NCI-H460 (cell line): ENCODE results near the gene ALOX12. TPM values are rescaled to one million over a fixed set of nuclear protein-coding genes. Genes with fewer than 3 reads are reported as not detected.

Source experiments
- DNase-seq: peaks from one replicate; pipeline ENCODE4 v3.0.0-alpha.2; 2016; ENCODE audit warnings: low read depth; ENCODE audit errors: extremely low read depth
- total RNA-seq: library from RNA; depleted of rRNA; stranded (reverse); fragments of >200 nt; shearing (Covaris generic); gene quantifications from 2 replicates; pipeline ENCODE4 v1.2.3, GENCODE V29; 2014

The ALOX12 gene
- total RNA-seq, 1 experiment from 2014 or later, result not detected

DNA sequence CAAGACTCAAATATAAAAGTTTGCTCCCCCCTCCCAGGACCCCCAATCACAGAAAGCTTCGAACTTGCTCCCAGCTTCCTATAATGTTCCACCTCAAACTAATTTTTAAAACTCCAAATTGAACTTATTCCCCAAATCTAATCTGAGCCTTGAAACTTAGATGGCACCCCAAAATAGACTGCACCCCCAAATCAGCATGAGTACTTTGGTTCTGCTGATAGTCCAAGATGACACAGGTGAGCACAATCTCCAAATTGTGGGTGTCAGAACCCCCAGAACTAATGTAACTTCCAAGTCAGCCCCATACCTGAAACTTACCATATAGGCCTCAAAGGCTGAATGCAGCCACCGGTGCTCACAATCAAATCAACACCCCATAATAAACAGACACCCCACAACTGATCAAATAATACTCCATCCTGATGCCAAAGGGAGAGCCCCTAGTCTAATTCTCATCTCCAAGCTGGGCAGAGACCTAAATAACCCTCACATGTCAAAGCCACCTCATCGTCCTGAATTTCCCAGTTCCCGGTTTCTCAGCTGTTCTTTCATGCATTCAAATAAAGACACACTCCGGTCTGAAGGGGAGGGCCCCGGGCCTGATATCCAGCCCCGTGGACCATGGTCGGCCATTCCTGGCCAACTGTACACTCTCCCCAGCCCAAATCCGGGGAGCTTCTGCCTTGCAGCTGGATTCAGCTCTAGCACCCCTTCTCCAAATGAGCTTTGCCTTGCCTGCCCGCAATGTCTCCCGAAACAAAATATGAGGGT lies 25.2 kb downstream of the ALOX12 start:
- no peak for DNase-seq

DNA sequence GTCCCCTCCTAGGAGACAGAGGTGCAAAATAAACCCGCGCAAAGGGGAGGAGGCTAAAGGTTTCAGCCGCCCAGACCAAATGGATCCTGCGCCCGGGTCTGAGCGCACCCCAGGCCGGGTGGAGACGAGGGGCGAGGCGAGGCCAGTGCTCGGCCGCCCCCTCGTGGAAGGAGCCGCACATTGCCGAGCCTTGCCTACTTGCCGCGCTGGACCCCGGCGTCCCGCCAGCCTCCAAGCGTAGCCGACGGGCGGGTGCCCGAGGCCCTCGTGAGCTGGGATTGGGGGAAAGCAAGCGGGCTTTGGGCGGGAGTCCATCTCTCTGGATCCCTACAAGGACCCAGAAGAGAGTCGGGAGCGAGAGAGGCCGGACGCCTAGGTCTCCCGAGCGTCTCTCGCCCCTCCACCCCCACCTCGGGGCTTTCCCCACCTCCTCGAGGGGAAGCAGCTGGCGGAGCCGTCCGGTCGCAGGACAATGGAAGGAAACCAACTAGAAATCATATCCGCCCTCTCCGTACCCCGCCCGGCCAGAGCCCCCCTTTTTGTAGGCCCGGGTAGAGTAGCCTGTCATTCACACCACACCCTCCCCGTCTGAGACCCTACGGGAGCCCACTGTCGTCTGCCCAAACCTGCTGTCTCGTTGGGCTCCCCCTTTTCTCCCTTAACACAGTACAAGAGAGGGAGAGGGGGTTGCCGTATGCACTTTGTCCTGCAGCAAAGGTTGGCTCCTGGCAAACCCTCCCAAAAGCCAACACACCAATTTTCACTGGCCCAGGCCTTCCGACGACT lies 26.3 kb downstream of the ALOX12 start:
- peak; percentile 68 for DNase-seq

DNA sequence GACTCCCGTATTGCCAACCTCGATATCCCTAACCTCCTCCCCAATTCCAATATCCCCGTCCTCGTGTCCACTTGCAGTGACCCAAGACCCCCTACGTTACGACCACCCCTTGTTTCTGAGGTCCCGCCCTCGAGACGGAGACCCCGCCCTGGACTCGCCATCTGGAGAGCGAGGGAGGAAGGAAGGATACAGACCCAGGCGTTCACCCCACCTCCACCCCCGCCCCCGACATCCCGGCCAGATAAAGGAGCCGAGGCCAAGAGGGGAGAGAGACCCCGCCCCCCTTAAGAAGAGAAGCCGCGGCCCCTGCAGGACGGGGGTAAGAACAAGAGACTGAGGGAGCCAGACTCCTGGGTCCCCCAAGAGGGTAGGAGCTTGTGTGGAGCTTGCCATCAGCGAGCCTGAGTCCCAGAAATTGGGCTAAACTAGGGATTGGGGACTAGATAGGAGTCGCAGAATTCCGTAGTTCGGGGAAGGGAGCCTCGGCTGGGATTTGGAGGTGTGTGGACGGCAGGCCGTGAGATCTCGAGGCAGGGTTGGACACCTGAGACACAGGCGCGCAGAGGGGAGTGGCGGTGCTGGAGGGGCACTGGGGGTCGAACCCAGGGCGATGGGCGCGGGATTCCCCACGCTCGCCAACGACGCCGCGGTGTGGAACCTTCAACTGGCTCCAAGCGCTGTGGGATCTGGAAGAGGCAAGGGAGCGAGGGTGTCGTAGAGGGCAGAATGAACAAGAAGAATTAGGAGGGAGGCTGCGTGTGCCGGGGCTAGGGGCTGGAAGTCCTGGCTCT lies 27.1 kb downstream of the ALOX12 start, which contains the start of gene BCL6B:
Gene BCL6B, plus strand, starts transcription at position 270 of the 791 bp plus-strand sequence. CDS start 622 bp downstream, outside the sequence.
- no peak for DNase-seq

DNA sequence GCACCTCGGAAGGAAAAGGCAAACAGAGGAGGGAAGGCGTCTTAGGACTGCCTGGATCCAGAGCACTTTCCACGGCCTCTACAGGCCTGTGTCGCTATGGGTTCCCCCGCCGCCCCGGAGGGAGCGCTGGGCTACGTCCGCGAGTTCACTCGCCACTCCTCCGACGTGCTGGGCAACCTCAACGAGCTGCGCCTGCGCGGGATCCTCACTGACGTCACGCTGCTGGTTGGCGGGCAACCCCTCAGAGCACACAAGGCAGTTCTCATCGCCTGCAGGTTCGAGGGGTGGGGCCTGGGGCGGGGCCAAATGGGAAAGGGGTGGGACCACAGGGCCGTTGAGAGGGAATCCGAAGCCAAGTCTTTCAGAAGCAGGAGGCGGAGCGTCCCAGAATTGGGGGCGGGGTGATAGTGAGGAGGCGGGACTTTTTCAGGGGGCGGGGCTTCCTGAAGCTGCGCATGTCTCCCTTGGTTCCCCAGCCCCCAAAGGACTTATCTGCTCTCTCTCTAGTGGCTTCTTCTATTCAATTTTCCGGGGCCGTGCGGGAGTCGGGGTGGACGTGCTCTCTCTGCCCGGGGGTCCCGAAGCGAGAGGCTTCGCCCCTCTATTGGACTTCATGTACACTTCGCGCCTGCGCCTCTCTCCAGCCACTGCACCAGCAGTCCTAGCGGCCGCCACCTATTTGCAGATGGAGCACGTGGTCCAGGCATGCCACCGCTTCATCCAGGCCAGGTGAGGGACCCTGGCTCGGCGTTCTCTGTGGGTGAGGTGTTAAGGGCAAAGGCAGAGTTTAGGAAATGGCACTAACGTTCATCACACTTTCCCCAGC lies 27.9 kb downstream of the ALOX12 start:
- DNase-seq, result peak; percentile 91

DNA sequence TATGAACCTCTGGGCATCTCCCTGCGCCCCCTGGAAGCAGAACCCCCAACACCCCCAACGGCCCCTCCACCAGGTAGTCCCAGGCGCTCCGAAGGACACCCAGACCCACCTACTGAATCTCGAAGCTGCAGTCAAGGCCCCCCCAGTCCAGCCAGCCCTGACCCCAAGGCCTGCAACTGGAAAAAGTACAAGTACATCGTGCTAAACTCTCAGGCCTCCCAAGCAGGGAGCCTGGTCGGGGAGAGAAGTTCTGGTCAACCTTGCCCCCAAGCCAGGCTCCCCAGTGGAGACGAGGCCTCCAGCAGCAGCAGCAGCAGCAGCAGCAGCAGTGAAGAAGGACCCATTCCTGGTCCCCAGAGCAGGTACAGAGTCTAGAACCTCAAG lies 28.5 kb downstream of the ALOX12 start:
- DNase-seq, result no peak

DNA sequence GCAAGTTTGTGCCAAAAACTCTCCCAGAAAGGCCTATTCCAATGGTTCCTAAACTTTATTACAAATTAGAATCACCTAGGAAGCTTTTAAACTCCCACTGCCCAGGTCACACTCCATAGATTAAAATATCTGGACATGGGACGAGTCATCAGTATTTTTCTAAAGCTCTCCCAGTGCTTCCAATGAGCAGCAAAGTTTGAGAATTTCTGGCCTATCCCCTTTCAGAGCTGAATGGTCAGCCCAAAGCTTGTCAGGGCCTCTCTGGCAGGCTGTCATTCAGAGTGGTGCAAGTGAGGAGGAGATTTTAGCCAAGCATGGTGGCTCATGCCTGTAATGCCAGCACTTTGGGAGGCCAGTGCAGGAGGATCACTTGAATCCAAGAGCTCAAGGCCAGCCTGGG lies 29.4 kb downstream of the ALOX12 start:
- no peak for DNase-seq

DNA sequence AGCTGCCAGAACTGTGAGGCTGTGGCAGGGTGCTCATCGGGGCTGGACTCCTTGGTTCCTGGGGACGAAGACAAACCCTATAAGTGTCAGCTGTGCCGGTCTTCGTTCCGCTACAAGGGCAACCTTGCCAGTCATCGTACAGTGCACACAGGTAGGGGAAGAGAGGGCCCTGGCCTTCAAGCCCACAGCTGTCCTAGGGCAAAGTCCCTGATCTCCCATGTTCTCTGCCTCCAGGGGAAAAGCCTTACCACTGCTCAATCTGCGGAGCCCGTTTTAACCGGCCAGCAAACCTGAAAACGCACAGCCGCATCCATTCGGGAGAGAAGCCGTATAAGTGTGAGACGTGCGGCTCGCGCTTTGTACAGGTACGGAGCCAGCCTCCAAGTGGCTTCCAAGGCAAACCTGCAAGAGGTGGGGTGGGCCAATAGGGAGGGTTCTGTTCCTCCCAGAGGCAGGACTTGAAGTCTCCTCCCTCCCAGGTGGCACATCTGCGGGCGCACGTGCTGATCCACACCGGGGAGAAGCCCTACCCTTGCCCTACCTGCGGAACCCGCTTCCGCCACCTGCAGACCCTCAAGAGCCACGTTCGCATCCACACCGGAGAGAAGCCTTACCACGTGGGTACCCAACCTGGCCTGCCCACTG lies 30.7 kb downstream of the ALOX12 start:
- no peak for DNase-seq

DNA sequence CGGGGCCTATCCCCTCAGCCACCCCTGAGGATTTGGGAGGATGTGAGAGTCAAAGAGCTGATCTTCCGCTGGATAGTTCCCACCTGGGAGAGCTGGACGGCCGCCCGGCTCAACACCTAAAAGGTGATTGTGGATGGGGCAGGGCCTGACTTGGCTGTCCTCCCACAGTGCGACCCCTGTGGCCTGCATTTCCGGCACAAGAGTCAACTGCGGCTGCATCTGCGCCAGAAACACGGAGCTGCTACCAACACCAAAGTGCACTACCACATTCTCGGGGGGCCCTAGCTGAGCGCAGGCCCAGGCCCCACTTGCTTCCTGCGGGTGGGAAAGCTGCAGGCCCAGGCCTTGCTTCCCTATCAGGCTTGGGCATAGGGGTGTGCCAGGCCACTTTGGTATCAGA lies 31.5 kb downstream of the ALOX12 start:
- no peak for DNase-seq

DNA sequence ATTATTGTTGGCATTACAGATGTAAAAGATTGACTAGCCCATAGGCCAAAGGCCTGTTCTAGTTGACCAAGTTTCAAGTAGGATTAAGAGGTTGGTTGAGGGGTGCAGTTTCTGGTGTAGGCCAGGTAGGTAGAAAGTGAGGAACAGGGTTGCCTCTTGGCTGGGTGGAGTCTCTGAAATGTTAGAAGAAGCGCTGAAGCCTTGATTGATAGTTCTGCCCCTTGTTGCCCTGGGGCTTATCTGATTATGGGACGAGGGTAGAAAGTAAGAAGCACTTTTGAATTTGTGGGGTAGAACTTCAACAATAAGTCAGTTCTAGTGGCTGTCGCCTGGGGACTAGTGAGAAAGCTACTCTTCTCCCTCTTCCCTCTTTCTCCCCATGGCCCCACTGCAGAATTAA lies 33.2 kb downstream of the ALOX12 start:
- DNase-seq, result no peak

DNA sequence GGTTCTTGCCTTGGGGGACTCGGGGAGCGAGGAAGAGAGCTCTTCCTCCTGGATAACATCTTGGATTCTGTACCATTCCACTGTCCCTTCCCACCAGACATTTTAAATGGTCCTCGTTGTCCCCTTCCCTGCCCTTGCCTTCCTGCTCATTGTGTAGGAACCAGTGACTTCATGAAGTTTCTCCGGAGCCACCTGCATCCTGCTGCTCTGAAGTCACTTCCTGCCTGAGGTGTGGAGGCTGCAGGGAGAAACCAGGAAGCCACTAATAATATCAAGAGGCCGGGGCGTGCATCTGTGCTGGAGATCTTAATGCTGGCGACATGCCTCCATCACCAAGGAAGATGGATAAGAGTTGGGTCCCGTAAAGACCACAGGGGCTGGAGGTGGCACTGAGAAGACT lies 33.8 kb downstream of the ALOX12 start:
- no peak for DNase-seq

DNA sequence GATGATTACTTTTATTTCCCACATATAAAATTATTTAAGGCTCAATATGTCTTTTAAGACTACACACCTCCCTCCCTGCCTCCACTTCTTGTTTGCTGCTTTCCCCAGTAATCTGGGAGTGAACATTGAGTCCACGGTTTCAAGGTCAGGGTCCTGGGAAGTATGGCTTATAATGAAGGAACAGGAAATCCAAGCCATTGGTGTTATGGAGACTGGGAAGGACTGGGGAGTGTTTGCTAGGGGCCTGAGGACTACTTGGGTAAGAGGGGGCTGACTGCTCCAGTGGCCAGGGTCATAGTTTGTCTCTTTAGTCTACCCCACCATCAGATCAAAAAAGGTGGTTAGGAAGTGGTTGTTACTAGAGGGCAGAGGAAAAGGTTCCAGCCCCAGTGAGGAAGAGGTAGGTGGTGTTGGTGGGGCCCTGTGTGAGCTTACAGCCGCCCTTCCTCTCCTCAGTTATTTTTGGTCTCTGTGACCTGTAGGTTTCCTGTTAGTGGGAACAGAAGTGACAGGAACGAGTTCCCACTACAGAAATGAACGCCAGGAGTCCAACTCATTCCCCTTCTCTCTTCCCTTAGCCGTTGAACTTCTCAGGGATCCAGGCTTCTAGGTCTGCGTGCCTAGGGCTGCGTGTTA lies 39.2 kb downstream of the ALOX12 start:
- no peak for DNase-seq

DNA sequence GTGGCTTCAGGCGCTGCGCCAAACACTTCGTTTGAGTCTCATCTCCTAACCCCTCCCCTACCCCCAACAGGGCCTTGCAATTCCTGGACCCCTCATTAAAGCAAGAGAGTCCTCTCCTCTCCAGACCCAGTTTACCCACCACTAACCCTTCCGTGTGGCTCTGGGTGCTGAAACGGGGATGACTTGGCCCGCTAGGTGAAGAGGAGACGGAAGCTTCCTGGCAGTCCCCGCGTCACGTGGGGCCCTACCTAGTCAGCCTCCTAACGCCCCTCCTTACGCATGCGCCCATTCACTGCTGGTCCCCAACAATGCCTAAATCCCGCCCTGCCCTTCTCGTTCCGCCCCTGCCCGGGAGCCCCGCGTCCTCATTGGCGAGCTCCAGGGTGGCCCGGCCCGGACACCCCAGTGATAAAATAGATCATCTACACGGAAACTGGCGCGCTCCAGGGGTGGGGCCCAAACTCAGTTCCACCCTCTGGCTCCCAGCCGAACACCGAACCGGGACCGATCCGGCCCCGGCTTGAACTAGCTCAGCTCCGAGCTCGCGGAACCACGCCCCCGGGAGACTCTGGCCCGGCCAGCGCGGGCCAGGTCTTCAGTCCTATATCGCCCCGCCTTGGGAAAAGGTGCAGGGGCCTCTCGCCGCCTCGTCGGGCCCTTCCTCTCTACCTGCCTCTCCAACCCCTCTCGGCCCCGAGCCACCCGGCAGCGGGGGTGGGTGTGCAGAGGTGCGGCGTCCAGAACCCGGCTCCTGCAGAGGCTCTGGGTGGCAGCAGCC lies 39.9 kb downstream of the ALOX12 start, which contains the start of gene SLC16A13:
Gene SLC16A13, plus strand, starts transcription at position 425 of the 778 bp plus-strand sequence. CDS start 368 bp downstream, outside the sequence.
- DNase-seq, result peak; percentile 97

DNA sequence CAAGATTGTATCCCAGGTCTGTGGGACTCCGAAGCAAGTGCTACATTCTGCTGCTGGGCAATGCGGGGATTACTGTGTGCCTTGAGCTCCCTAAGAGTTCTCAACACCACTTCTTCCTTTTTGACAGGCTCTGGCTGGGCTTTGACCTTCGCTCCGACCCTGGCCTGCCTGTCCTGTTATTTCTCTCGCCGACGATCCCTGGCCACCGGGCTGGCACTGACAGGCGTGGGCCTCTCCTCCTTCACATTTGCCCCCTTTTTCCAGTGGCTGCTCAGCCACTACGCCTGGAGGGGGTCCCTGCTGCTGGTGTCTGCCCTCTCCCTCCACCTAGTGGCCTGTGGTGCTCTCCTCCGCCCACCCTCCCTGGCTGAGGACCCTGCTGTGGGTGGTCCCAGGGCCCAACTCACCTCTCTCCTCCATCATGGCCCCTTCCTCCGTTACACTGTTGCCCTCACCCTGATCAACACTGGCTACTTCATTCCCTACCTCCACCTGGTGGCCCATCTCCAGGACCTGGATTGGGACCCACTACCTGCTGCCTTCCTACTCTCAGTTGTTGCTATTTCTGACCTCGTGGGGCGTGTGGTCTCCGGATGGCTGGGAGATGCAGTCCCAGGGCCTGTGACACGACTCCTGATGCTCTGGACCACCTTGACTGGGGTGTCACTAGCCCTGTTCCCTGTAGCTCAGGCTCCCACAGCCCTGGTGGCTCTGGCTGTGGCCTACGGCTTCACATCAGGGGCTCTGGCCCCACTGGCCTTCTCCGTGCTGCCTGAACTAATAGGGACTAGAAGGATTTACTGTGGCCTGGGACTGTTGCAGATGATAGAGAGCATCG lies 42.4 kb downstream of the ALOX12 start:
- DNase-seq, result no peak

DNA sequence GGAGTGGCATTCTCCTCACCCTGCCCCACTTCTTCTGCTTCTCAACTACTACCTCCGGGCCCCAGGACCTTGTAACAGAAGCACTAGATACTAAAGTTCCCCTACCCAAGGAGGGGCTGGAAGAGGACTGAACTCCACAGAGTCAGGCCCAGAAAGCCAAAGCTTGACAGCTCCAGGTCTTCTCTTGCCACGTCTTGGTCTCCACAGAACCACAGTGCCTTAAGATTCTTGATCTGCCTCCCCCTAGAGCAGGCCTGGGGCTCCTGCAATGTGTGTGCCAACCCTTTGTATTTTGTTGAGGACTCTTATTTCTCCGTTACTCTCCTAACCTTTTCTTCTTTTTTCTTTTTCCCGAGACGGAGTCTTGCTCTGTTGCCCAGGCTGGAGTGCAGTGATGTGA lies 44.0 kb downstream of the ALOX12 start:
- DNase-seq, result no peak

DNA sequence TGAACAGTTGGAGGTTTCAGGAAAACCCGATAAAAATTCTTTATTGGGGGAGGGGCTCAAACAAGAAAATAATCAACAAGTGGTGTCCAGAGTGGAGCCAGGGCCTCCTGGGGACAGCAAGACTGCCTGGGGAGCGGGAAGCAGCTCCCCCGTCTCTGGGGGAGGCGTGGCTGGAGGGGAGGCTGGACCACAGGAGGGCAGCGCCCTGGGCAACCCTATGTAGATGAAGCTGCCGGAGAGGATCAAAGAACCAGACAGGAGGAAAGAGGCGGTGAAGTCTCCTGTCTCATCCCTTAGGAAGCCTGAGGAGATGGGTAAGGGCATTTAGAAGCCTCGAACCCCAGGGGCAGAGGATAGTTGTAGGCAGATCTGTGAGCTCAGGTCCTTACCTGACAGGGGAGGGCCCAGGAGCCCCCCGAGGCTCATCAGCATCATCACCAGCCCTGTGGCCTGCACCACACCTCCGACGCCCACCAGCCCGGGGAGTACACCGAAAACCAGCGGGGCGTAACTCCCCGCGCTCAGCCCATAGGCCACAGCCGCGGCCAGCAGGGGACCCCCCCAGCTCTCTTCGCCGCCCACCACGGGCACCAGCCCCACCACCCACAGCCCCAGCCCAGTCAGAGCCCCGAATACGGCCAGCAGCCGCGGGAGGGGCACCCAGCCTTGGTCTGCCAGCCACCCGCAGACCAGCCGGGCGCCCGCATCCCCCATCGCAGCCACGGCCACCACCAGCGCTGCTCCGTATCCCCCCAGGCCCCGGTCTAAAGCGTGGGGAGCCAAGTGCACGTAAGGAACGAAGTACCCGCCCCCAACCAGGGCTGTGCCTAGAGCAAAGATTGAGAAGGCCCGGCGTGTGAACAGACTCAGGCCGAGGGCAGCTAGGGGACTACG lies 46.0 kb downstream of the ALOX12 start:
- DNase-seq, result no peak

DNA sequence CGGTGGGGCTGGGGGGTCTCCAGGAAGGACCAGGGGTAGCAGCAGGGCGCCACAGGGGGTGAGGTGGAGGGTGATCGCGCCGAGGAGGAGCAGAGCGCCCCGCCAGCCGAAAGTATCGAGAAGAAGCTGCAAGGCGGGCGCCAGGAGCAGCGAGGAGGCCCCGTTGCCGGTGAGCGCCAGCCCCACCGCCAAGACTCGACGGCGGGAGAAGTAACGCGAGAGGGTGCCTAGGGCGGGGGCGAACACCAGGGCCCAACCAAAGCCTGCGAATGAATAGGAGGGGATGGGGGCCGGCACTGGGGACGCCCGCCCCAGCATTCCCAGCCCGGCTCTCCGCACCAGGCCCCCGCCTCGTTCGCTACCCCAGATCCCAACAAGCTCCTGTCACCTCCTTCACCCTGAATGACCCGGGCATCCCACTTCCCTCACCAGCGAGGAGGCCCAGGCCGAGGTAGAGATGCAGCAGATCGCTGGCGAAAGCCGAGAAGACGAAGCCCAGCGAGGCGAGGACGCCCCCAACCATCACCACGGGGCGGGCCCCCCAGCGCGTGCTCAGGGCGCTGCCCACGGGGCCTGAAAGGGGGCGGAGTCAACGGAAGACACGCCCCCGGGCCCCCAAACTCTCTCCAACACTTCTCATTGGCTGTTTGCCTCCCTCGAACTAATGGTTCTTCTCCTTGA lies 46.8 kb downstream of the ALOX12 start:
- no peak for DNase-seq
